HG03575 (cell line): ENCODE data around the gene NOX3.
"Not testable (repeated sequence)": the region's sequence is repeated elsewhere in the genome, so short reads cannot be mapped to it uniquely, and the experiment has no call there.

Experiments
- ATAC-seq: cut with Tn5 transposase; IDR thresholded peaks from one replicate; pipeline ENCODE4 v1.9.1; 2021; ENCODE audit not compliant: unreplicated experiment, insufficient number of reproducible peaks, low FRiP score; ENCODE audit errors: extremely low read depth

Gene NOX3

GRCh38 chr6:155472886-155473285 lies 17.2 kb upstream of the NOX3 start:
- no peak for ATAC-seq

GRCh38 chr6:155470979-155471616 lies 15.5 kb upstream of the NOX3 start:
- not testable (repeated sequence) for ATAC-seq

- ATAC-seq, result not testable (repeated sequence)
Measured at GRCh38 chr6:155468543-155468942, 12.9 kb upstream of the NOX3 start.

GRCh38 chr6:155466539-155466938 lies 10.9 kb upstream of the NOX3 start:
- no peak for ATAC-seq

- no peak for ATAC-seq
Measured at GRCh38 chr6:155461556-155461955, 5.9 kb upstream of the NOX3 start.

- no peak for ATAC-seq
Measured at GRCh38 chr6:155454471-155454870, 1.2 kb downstream of the NOX3 start.

- ATAC-seq, result no peak
Measured at GRCh38 chr6:155454008-155454407, 1.6 kb downstream of the NOX3 start.

GRCh38 chr6:155452576-155452975 lies 3.1 kb downstream of the NOX3 start:
- ATAC-seq, result no peak

- ATAC-seq, result not testable (repeated sequence)
Measured at GRCh38 chr6:155451530-155451929, 4.1 kb downstream of the NOX3 start.

- ATAC-seq, result no peak
Measured at GRCh38 chr6:155450240-155450581, 5.4 kb downstream of the NOX3 start.

- no peak for ATAC-seq
Measured at GRCh38 chr6:155449450-155450239, 6.0 kb downstream of the NOX3 start.

- no peak for ATAC-seq
Measured at GRCh38 chr6:155448668-155449449, 6.8 kb downstream of the NOX3 start.

GRCh38 chr6:155447949-155448348 lies 7.7 kb downstream of the NOX3 start:
- no peak for ATAC-seq

- ATAC-seq, result no peak
Measured at GRCh38 chr6:155444952-155445903, 10.4 kb downstream of the NOX3 start.

GRCh38 chr6:155444120-155444917 lies 11.3 kb downstream of the NOX3 start:
- no peak for ATAC-seq

GRCh38 chr6:155443168-155443567 lies 12.5 kb downstream of the NOX3 start:
- ATAC-seq, result no peak

GRCh38 chr6:155442562-155442961 lies 13.1 kb downstream of the NOX3 start:
- no peak for ATAC-seq

GRCh38 chr6:155441112-155441465 lies 14.6 kb downstream of the NOX3 start:
- no peak for ATAC-seq
